Measurements from ENCODE around the gene HOXB9.

DNA sequence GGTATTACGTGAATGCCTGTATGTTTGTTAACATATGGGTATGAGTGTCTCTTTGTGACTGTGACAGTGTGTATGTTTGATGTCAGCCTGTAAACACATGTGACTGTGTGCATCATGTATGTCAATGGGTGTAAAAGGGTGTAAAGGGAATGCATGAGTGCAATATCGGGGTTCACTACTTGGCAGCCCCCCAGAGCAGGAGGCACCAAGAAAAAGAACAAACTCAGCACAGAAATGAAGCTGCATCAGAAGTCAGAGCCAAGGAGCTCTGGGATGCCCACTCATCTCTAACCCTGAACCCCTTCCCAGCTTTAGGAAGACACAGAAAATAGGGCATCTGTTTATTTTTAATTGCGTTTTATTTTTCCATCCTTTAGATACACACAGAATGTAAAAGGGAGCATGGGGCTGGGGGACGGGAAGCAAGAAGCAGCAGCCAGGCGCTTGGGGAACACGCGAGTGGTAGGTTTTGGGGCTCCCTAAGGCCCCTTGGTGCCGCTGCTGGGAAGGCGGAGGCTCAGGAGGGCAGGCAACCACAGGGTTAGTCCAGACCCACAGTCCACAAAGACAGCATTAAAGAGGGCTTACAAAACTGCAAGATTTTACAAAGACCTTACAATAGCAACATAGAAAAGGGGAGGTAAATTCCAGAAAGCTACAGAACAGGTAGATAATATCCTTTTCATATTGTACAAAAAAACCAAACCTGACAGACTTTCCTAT, 19.1 kb downstream of the HOXB9 start:
- TF ChIP-seq POLR2A (IDR thresholded peaks at IDR 0.05): no peak
- TF ChIP-seq, protein P1, sequence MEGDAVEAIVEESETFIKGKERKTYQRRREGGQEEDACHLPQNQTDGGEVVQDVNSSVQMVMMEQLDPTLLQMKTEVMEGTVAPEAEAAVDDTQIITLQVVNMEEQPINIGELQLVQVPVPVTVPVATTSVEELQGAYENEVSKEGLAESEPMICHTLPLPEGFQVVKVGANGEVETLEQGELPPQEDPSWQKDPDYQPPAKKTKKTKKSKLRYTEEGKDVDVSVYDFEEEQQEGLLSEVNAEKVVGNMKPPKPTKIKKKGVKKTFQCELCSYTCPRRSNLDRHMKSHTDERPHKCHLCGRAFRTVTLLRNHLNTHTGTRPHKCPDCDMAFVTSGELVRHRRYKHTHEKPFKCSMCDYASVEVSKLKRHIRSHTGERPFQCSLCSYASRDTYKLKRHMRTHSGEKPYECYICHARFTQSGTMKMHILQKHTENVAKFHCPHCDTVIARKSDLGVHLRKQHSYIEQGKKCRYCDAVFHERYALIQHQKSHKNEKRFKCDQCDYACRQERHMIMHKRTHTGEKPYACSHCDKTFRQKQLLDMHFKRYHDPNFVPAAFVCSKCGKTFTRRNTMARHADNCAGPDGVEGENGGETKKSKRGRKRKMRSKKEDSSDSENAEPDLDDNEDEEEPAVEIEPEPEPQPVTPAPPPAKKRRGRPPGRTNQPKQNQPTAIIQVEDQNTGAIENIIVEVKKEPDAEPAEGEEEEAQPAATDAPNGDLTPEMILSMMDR (IDR thresholded peaks at IDR 0.05): no peak

Measured in testis (tissue), 2 donors.